H9 (cell line): ENCODE measurements around the gene MORC2. TPM values are rescaled to one million over a fixed set of nuclear protein-coding genes. Genes with fewer than 3 reads are reported as not detected.
A peak's percentile ranks its signal among the peaks of the same experiment; 100 is the strongest.

Source experiments
- DNase-seq: peaks from one replicate; pipeline ENCODE4 v3.0.0-alpha.2; 2017
- H2AFZ ChIP-seq: one replicate; pipeline ENCODE4 v1.6.1; 2013; ENCODE audit warnings: mild to moderate bottlenecking, low read length, control low read depth, moderate library complexity
- H2AK5ac ChIP-seq: 2 replicates; pipeline ENCODE4 v1.6.1; 2013; ENCODE audit warnings: low read length, control low read depth, mixed read lengths; ENCODE audit not compliant: insufficient read length
- H2BK120ac ChIP-seq: one replicate; pipeline ENCODE4 v1.6.1; 2013; ENCODE audit warnings: low read depth, mild to moderate bottlenecking, low read length, control low read depth, inconsistent platforms; ENCODE audit not compliant: poor library complexity, severe bottlenecking
- H2BK12ac ChIP-seq: 2 replicates; pipeline ENCODE4 v1.6.1; 2013; ENCODE audit warnings: low read length, control low read depth, mixed read lengths, low read depth; ENCODE audit not compliant: insufficient read length
- H2BK15ac ChIP-seq: 2 replicates; pipeline ENCODE4 v1.6.1; 2013; ENCODE audit warnings: low read depth, low read length, control low read depth
- H2BK20ac ChIP-seq: one replicate; pipeline ENCODE4 v1.6.1; 2013; ENCODE audit warnings: low read depth, mild to moderate bottlenecking, low read length, control low read depth, inconsistent platforms; ENCODE audit not compliant: poor library complexity, severe bottlenecking
- H2BK5ac ChIP-seq: 2 replicates; pipeline ENCODE4 v1.6.1; 2013; ENCODE audit warnings: low read length, control low read depth, mixed read lengths; ENCODE audit not compliant: insufficient read length
- H3K14ac ChIP-seq: 2 replicates; pipeline ENCODE4 v1.6.1; 2013; ENCODE audit warnings: low read length, control low read depth; ENCODE audit not compliant: insufficient read depth
- H3K18ac ChIP-seq: 2 replicates; pipeline ENCODE4 v1.6.1; 2013; ENCODE audit warnings: low read depth, mild to moderate bottlenecking, mixed read lengths, low read length, control low read depth; ENCODE audit not compliant: insufficient read length
- H3K23ac ChIP-seq: 2 replicates; pipeline ENCODE4 v1.6.1; 2013; ENCODE audit warnings: low read length, control low read depth, mixed read lengths, low read depth; ENCODE audit not compliant: insufficient read length
- H3K23me2 ChIP-seq: 2 replicates; pipeline ENCODE4 v1.6.1; 2013; ENCODE audit warnings: low read depth, mild to moderate bottlenecking, mixed read lengths, low read length, control low read depth; ENCODE audit not compliant: insufficient read length, poor library complexity, severe bottlenecking
- H3K27ac ChIP-seq: 2 replicates; pipeline ENCODE4 v1.5.1; 2013; ENCODE audit warnings: low read length, control low read depth, mixed read lengths, low read depth; ENCODE audit not compliant: insufficient read length
- H3K27me3 ChIP-seq: 2 replicates; pipeline ENCODE4 v1.6.1; 2013; ENCODE audit warnings: low read length, control low read depth, inconsistent platforms; ENCODE audit not compliant: insufficient read depth
- H3K4ac ChIP-seq: 2 replicates; pipeline ENCODE4 v1.6.1; 2013; ENCODE audit warnings: low read depth, mild to moderate bottlenecking, control low read depth, inconsistent platforms, low read length, moderate library complexity
- H3K4me1 ChIP-seq: 2 replicates; pipeline ENCODE4 v1.6.1; 2013; ENCODE audit warnings: low read length, control low read depth, inconsistent platforms; ENCODE audit not compliant: insufficient read depth
- H3K4me2 ChIP-seq: 2 replicates; pipeline ENCODE4 v1.6.1; 2013; ENCODE audit warnings: low read length, control low read depth, mixed read lengths; ENCODE audit not compliant: insufficient read length, insufficient read depth
- H3K56ac ChIP-seq: 2 replicates; pipeline ENCODE4 v1.6.1; 2013; ENCODE audit warnings: low read depth, mild to moderate bottlenecking, mixed read lengths, low read length, control low read depth; ENCODE audit not compliant: insufficient read length
- H3K79me1 ChIP-seq: 2 replicates; pipeline ENCODE4 v1.6.1; 2013; ENCODE audit warnings: low read depth, mild to moderate bottlenecking, moderate library complexity, low read length, control low read depth, inconsistent platforms; ENCODE audit not compliant: insufficient read depth, poor library complexity, severe bottlenecking
- H3K79me2 ChIP-seq: 2 replicates; pipeline ENCODE4 v1.6.1; 2013; ENCODE audit warnings: low read length, control low read depth, inconsistent platforms; ENCODE audit not compliant: insufficient read depth
- H3K9ac ChIP-seq: 2 replicates; pipeline ENCODE4 v1.6.1; 2013; ENCODE audit warnings: low read length, control low read depth, mixed read lengths; ENCODE audit not compliant: insufficient read length; ENCODE audit errors: extremely low read depth
- H3K9me3 ChIP-seq: one replicate; pipeline ENCODE4 v1.6.1; 2013; ENCODE audit warnings: low read depth, low read length, inconsistent platforms; ENCODE audit not compliant: control insufficient read depth
- H3T11ph ChIP-seq: one replicate; pipeline ENCODE4 v1.6.1; 2013; ENCODE audit warnings: mild to moderate bottlenecking, low read length, control low read depth, inconsistent platforms
- H4K20me1 ChIP-seq: one replicate; pipeline ENCODE4 v1.6.1; 2013; ENCODE audit not compliant: control insufficient read depth, insufficient read length, insufficient read depth
- H4K5ac ChIP-seq: 2 replicates; pipeline ENCODE4 v1.6.1; 2013; ENCODE audit warnings: low read depth, mild to moderate bottlenecking, mixed read lengths, low read length, control low read depth; ENCODE audit not compliant: insufficient read length
- H4K8ac ChIP-seq: replicated peaks from 2 replicates; pipeline ENCODE4 v1.6.1; 2013; ENCODE audit warnings: low read length, control low read depth, mixed read lengths, low read depth; ENCODE audit not compliant: insufficient read length
- H4K91ac ChIP-seq: 2 replicates; pipeline ENCODE4 v1.6.1; 2013; ENCODE audit warnings: low read depth, mild to moderate bottlenecking, moderate library complexity, mixed read lengths, low read length, control low read depth; ENCODE audit not compliant: insufficient read length
- H3K27ac Mint-ChIP-seq, 3 experiments: 2 replicates in 2 of 3; 3 replicates in 1 of 3; pipeline ENCODE4 v1.8.0; 2020 to 2021; ENCODE audit warnings: mixed read lengths in 3 of 3, mild to moderate bottlenecking in 1 of 3, moderate library complexity in 1 of 3
- H3K27me3 Mint-ChIP-seq: 2 replicates; pipeline ENCODE4 v1.8.0; 2021; ENCODE audit warnings: low read depth, mild to moderate bottlenecking, moderate library complexity, mixed read lengths
- H3K36me3 Mint-ChIP-seq, 3 experiments: 2 replicates in 2 of 3; 3 replicates in 1 of 3; pipeline ENCODE4 v1.8.0; 2020 to 2021; ENCODE audit warnings: low read depth in 3 of 3, mixed read lengths in 3 of 3; ENCODE audit not compliant: insufficient read depth in 1 of 3
- H3K4me1 Mint-ChIP-seq, 2 experiments: 2 replicates each; pipeline ENCODE4 v1.8.0; 2020; ENCODE audit warnings: mixed read lengths in 2 of 2
- H3K4me3 Mint-ChIP-seq, 2 experiments: 2 replicates in 1 of 2; 3 replicates in 1 of 2; pipeline ENCODE4 v1.8.0; 2020 to 2021; ENCODE audit warnings: mild to moderate bottlenecking in 2 of 2, mixed read lengths in 2 of 2, moderate library complexity in 1 of 2
- H3K9me3 Mint-ChIP-seq, 2 experiments: 2 replicates in 1 of 2; 3 replicates in 1 of 2; pipeline ENCODE4 v1.8.0; 2020; ENCODE audit warnings: mild to moderate bottlenecking in 2 of 2, mixed read lengths in 2 of 2, moderate library complexity in 1 of 2
- WGBS: extraction: QIAGEN DNeasy Blood & Tissue Kit; methylation state at CpG from one replicate; pipeline ENCODE4 v1.1.7; 2013; ENCODE audit warnings: missing lambda C conversion rate, low lambda C conversion rate, mixed read lengths; ENCODE audit not compliant: insufficient read length; ENCODE audit errors: extremely low coverage; 5-methylcytosine and 5-hydroxymethylcytosine counted together
- total RNA-seq: library from RNA; stranded (reverse); gene quantifications from 2 replicates; pipeline ENCODE4 v1.2.1, GENCODE V29; 2021
- TF ChIP-seq, protein P1 (sequence below): fragments of 200-600 bp; sonication (generic); conservative IDR thresholded peaks from 3 replicates; pipeline ENCODE4 v1.8.0; 2021; ENCODE audit warnings: antibody characterized with exemption, mild to moderate bottlenecking

Gene MORC2
- total RNA-seq, 1 experiment from 2014 or later, result 37.4 TPM

DNA sequence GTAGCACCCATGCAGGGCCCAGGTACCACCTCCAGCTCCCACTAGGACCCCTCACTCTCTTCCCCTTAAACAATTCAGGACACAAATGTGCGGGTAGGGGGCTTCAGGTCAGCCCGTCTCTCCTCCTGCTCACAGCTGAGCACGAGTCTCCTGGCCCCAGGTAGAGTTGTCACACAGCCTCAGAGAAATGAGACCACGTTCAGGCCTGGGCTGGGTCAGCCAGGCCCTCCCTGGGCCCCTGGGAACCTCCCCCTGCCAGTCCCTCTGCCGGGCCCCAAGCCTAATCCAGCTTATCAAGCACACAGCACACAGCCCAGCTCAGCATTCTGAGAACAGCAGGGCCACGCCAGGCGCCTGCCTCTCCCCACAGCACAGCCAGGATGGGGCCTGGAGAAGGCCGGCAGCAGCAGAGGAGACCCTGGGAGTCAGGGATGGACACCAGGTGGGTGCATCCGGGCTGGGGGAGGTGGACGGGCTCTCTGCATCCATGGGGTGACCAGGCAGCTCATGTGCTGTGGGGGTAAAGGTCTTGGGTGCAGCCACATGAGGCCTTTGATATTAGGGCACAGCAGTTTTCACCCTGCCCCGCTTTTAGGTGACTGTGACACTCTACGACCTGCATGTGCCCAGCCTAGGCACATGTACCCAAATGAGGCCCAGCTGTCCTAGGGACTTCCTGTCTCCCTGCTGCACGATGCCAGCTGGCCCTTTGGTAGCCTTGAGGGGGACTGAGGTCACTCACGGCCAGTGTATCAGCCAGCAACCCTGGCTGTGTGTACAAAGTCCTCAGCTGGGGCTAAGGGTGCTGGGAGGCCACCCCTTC, 87.0 kb downstream of the MORC2 start:
- Mint-ChIP-seq H3K9me3 (no peaks in the 10 kb centered on the region), H3K4me3 (no peak overlapping the region), H3K27me3 (no peaks in the 10 kb centered on the region; the same call in 1 of the 2 replicates), H3K27ac (peak overlapping the region in 1 of 3 experiments; percentile 72; a peak in 1 of 7 replicates), H3K36me3 (no peaks in the 10 kb centered on the region), H3K4me1 (peaks cover 20 to 29% of the 10 kb centered on the region in 2 experiments)
- no peak overlapping the region for H3K4me2 ChIP-seq
- no peak overlapping the region for H4K8ac ChIP-seq
- H4K91ac ChIP-seq, result no peak overlapping the region
- H3K4ac ChIP-seq, result no peak overlapping the region
- TF ChIP-seq, protein P1, sequence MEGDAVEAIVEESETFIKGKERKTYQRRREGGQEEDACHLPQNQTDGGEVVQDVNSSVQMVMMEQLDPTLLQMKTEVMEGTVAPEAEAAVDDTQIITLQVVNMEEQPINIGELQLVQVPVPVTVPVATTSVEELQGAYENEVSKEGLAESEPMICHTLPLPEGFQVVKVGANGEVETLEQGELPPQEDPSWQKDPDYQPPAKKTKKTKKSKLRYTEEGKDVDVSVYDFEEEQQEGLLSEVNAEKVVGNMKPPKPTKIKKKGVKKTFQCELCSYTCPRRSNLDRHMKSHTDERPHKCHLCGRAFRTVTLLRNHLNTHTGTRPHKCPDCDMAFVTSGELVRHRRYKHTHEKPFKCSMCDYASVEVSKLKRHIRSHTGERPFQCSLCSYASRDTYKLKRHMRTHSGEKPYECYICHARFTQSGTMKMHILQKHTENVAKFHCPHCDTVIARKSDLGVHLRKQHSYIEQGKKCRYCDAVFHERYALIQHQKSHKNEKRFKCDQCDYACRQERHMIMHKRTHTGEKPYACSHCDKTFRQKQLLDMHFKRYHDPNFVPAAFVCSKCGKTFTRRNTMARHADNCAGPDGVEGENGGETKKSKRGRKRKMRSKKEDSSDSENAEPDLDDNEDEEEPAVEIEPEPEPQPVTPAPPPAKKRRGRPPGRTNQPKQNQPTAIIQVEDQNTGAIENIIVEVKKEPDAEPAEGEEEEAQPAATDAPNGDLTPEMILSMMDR, result no peak
- no peak overlapping the region for H3T11ph ChIP-seq
- H2BK120ac ChIP-seq, result no peak overlapping the region
- no peak for DNase-seq
- peak overlapping the region; percentile 25; the same call in 1 of the 2 replicates for H3K14ac ChIP-seq
- H3K79me2 ChIP-seq, result no peaks in the 10 kb centered on the region
- no peak overlapping the region for H2AK5ac ChIP-seq
- no peak overlapping the region for H3K18ac ChIP-seq
- no peak overlapping the region for H3K23ac ChIP-seq
- H3K4me1 ChIP-seq, result no peaks in the 10 kb centered on the region
- H3K9ac ChIP-seq, result no peak overlapping the region
- H4K5ac ChIP-seq, result no peak overlapping the region
- no peak overlapping the region for H2BK20ac ChIP-seq
- no peaks in the 10 kb centered on the region for H4K20me1 ChIP-seq
- H3K27me3 ChIP-seq, result no peaks in the 10 kb centered on the region
- no peaks in the 10 kb centered on the region for H3K23me2 ChIP-seq
- no peak overlapping the region for H2BK5ac ChIP-seq
- H3K27ac ChIP-seq, result no peak overlapping the region
- no peaks in the 10 kb centered on the region for H3K9me3 ChIP-seq
- no peak overlapping the region for H3K56ac ChIP-seq
- no CpG with 5 or more reads among the region's 14 CpGs for WGBS
- no peak overlapping the region for H2AFZ ChIP-seq
- no peak overlapping the region for H2BK15ac ChIP-seq
- H2BK12ac ChIP-seq, result no peak overlapping the region
- no peaks in the 10 kb centered on the region for H3K79me1 ChIP-seq
